Activated CD8-positive, alpha-beta memory T cell treated with anti-CD3 and anti-CD28 coated beads, Interleukin-2, amount 50 U/mL, for 24 hours (primary cell): Measurements from ENCODE around the gene ZDHHC7.

Experiments
- DNase-seq: peaks from one replicate; pipeline ENCODE4 v3.0.0-alpha.2; 2020; ENCODE audit errors: extremely low read depth

ZDHHC7 gene

GRCh38 chr16:84964386-84965128 lies 46.8 kb downstream of the ZDHHC7 start:
- no peak for DNase-seq

- DNase-seq: no peak
Measured at GRCh38 chr16:84963066-84963465, 48.3 kb downstream of the ZDHHC7 start.

- DNase-seq: no peak
Measured at GRCh38 chr16:84960942-84961341, 50.4 kb downstream of the ZDHHC7 start.

DNA sequence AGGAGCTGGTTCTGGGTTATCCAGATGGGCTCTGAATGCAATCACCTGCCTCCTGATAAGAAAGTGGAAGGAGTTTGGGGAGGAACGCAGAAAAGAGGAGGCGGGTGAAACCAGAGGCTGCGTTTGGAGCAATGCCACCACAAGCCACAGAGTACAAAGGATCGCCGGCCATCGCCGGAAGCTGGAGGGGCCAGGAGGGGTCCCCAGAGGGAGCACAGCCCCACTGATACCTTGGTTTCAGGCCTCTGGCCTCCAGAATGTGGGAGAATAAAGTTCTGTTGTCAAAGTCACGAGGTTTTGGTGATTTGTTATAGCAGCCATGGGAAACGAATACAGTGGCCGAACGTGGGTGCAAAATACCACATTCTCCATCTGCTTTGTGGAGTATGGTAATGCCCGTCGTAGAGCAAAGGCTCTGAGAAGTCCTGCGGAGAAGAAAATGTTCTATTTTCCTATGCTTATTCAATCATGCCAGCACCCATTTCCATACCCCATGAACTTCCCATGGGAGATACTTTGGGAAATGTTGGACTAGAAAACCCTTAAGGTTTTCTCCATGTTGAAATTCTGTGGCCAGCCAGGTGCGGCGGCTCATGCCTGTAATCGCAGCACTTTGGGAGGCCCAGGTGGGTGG lies 51.4 kb downstream of the ZDHHC7 start:
- DNase-seq: no peak

DNA sequence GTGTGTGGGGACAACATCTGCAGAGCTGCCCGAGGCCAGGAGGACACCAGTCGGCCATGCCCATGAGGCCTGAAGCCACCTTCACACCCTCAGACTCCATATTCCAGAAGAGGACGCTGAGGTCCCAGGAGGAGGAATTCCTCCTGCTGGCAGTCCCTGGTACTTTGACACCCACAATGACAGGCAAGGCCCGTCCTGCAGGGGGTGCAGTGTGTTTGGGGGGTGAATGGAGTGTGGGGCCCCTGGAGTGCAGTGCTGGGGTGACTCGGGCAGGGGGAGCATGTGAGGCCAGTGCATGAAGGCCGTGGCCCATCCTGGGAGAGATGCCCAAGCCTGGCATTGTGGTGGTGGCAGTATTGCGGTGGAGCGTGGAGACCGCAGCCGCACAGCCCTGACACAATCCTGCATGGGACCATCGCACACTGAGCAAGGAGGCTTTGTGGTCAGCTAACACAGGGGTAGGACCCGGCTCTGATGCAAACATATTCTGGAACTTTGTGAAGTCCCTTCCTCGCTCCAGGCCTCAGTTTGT lies 52.2 kb downstream of the ZDHHC7 start:
- no peak for DNase-seq

DNA sequence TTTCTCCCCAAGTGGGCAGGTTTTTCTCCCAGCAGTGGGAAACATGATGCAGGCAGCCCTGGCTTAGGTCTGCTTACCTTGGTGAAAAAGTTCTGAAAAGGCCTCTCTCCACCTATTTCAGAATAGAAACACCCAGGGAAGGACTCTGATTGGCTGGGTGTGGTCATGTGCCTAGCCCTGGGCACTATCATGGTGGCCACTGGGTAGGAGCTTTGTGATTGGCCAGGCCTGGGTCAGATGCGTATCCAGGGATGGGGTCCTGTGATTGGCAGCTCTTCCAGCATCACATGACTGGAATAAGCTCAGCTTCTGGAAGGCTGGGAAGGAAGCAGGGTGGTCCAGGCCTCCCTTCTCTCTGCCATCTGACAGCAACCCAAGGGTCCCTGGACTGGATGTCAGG lies 53.5 kb downstream of the ZDHHC7 start:
- DNase-seq: no peak

DNA sequence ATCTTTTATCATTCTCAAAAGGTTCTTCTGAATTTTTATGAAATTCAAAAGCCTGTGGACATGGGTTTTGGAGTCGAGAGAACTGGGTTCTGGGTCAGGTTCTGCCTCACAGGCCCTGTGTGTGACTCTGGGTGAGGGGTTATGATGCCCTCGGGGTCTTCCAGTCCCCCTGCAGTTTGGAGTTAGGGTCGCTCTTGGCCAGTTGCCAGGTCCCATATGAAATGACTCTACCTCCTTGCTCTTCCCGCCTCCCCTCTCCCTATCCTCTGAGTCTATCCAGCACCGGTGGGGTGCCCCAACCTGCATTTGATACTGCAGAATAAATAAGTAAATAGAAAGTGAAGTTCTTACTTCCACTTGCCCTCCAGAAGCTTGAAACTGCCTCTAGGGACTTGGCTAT lies 54.1 kb downstream of the ZDHHC7 start:
- no peak for DNase-seq

DNA sequence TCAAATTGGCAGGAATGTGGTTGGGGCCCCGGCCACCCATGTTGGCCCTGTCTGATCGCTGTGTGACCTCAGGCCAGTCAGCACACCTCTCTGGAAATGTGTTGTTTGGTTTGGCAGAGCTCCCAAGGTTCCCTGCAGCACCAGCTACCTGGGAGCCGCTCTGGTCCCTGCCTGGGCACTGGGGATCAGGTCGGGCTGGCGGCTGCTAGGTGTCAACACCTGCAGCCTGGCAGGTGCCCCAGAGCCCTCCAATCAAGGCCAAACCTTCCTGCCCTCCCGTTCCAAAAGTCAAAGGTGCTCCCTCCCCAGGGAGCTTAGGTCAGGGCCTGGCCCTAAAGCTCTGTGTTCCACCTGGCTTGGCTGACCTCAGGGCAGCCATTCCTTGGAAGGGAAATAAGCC lies 55.9 kb downstream of the ZDHHC7 start:
- no peak for DNase-seq

- DNase-seq: no peak
Measured at GRCh38 chr16:84953190-84953746, 58.1 kb downstream of the ZDHHC7 start.

- peak; percentile 15 for DNase-seq
Measured at GRCh38 chr16:84952335-84953189, 58.8 kb downstream of the ZDHHC7 start.

DNA sequence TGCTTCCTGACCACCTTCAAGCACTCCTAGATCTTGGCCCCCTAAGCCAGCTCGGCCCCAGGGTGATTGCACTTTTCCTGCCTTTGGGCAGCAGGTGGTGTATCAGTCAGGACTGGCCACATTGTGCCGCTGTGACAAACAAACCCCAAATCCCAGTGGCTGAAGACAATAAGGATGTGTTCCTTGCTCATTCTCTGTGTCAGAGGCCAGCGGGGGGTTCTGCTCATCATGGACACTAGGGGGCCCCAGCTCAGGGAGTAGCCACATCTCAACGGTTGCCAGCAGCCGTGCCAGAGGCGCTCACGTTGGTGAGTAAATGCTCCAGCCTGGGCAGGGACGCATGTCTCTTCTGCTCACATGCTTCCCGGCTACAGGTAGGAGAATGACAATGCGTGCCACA lies 60.4 kb downstream of the ZDHHC7 start:
- no peak for DNase-seq

- DNase-seq: no peak
Measured at GRCh38 chr16:84949772-84950436, 61.4 kb downstream of the ZDHHC7 start.

- DNase-seq: no peak
Measured at GRCh38 chr16:84948851-84949610, 62.3 kb downstream of the ZDHHC7 start.

DNA sequence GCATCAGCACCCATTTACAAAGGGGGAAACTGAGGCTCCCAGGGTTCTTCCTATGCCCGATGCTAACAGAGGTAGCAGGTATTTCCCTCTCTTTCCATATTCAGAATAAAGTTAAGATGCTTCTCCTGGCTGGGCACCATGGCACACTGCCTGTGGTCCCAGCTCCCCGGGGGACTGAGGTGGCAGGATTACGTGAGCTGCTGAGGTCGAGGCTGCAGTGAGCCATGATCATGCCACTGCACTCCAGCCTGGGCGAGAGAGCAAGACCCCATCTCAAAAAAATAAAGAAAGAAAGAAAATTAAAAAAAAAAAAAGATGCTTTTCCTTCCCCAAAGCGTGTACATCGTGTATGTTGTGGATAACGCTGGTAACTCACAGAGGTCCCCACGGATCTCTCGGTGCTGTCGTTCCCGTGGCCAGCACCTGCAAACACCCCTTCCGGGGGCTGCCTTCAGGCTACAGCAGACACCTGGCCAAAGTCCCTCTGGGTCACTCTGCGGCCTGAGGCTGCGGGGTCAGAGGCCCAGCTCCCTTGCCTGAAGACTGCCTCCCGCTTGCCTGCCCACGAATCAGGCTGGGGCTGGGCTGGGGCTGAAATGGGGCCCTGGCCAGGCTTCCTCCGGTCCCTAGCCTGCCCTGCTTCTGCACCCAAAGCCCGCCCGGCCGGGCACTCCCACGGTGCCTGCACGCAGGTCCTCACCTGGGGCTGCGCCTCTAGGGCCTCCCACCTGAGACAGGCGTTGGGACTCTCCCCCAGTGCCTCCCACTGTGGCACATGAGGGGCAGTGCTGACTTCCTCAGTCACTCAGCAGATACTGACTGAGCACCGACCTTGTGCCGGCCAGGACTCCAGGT lies 63.1 kb downstream of the ZDHHC7 start:
- DNase-seq: no peak

- DNase-seq: no peak
Measured at GRCh38 chr16:84947022-84947421, 64.3 kb downstream of the ZDHHC7 start.

- DNase-seq: no peak
Measured at GRCh38 chr16:84943620-84944019, 67.7 kb downstream of the ZDHHC7 start.

- no peak for DNase-seq
Measured at GRCh38 chr16:84942786-84943185, 68.5 kb downstream of the ZDHHC7 start.

DNA sequence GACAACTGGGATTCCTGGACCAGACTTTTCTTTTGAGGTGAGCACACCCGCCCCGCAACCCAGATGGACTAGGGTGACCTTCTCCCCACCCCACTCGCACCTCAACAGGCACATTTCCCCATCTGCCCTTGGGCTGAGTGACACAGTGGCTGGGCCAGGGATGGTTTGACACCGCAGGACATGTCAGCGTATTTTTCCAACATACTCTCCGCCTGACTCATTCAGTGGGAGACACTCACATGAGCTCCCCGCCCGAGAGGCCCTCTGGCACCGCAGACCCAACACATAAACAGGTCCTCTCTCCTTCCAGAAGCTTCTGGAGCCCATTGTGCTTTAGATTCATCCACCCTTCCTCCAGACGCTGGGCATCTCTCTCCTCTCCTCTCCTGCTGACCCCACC lies 69.4 kb downstream of the ZDHHC7 start:
- no peak for DNase-seq

DNA sequence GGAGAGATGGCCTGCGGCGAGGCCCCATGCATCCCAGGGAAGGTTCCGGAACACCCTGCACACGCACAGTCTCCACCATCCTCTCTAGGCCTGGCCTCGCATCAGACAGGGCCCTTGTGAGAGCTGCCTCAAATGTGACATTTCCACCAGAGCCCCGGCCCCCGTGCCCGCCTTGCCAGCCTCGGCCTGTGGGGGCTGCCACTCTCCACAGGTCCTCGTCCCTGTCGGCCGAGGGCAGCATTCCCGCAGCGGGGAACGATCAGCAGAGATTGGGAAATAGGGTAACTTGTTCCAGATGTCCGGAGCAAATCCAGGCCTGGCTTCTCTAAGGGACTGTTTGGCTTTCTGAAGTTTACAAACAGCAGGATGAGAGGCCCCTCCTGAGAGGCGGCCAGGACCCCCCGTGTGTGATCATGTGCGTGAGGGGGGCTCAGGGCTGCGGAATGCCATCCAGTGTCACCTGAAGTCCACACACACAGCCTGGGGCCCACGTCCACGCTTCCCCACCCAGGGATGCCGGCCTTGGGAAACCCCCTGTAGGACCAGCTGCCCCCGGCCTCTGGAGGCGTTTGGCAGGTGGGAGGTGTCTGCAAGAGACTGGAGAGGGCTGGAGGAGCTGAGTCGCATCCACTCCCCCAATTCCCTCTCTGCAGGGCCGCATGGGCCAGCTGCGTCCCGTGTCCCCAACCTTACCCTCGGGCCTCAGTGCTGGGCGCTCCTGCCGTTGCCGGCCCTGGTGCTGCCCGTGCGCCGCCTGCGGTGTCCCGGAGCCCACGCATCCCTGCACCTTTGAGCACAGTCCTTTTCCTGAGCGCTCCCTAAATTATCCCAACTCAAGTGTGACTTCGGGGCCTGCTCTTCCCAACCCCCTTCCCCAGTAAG lies 70.4 kb downstream of the ZDHHC7 start:
- DNase-seq: no peak
